Activated naive CD8-positive, alpha-beta T cell treated with anti-CD3 and anti-CD28 coated beads, Interleukin-2, amount 50 U/mL, for 24 hours (primary cell): Measurements from ENCODE around the gene UBAC2.
A peak's percentile ranks its signal among the peaks of the same experiment; 100 is the strongest.

Experiments used
- ATAC-seq: fragments of 150-1000 bp; cut with Tn5 transposase; one replicate; pipeline ENCODE4 v1.10.0; 2021
- DNase-seq: peaks from one replicate; pipeline ENCODE4 v3.0.0; 2021
- H3K27ac Mint-ChIP-seq: one replicate; pipeline ENCODE4 v1.8.0; 2021; ENCODE audit warnings: mild to moderate bottlenecking, mixed read lengths
- H3K27me3 Mint-ChIP-seq: one replicate; pipeline ENCODE4 v1.8.0; 2021; ENCODE audit warnings: mixed read lengths
- H3K36me3 Mint-ChIP-seq: one replicate; pipeline ENCODE4 v1.8.0; 2021; ENCODE audit warnings: low read depth, mixed read lengths
- H3K4me1 Mint-ChIP-seq: one replicate; pipeline ENCODE4 v1.8.0; 2021; ENCODE audit warnings: mixed read lengths
- H3K4me3 Mint-ChIP-seq: one replicate; pipeline ENCODE4 v1.8.0; 2021; ENCODE audit warnings: mild to moderate bottlenecking, moderate library complexity, mixed read lengths
- H3K9me3 Mint-ChIP-seq: one replicate; pipeline ENCODE4 v1.8.0; 2021; ENCODE audit warnings: mixed read lengths

Gene UBAC2

DNA sequence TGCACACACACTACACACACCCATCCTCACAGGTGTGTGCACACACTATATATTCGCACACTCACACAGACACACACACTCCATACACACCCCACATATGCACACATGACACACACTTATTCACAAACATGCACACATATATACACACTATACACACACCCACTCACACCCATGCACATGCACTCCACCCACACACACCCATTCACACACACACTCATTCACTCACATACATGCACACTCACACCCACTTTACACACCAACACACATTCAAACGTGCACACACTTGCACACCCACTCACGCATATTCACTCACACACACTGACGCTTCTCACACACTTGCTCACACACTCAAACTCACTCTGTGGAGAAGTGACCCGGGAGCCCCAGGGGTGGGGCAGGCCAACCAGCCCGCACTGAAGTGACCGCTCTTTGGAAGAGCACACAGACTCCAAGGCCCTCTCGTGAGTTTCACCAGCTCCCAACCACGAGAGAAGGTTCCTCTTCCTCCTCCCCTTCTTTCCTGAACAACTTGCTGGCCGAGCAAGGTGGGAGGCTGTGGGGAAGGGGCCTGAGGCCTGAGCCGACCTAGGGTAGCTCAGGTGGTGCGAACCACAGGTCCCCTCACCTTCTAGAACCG is 214.5 kb downstream of the UBAC2 start:
- Mint-ChIP-seq H3K36me3 (peaks cover 13% of the 10 kb centered on the region), H3K27me3 (no peaks in the 10 kb centered on the region), H3K27ac (no peak overlapping the region), H3K4me1 (peaks cover 32% of the 10 kb centered on the region), H3K9me3 (peaks cover 8% of the 10 kb centered on the region), H3K4me3 (no peak overlapping the region)
- DNase-seq (no peak), ATAC-seq (no peak)

DNA sequence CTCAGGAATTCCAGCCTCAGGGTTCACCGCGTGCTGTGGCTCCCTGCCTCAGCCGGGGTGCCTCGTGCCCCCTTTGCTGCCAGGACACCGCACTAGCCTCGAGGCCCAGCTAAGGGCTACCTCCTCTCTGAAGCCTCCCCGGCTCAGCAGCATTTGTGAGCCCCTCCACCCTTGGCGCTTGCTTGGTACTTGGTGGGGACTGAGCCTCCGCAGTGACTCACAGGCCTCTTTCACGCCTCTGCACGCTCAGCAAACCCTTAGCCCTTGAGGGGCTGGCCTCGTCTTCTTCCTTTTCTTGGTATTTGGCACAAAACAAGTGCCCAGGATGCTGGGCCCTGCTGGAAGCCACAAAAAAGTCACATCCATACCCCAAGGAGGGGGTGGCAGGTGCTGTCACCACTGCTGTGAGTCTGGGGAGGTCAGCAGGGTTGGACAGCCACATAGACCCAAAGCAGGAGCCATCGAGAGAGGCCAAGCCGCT is 215.2 kb downstream of the UBAC2 start:
- H3K36me3 Mint-ChIP-seq = peaks cover 13% of the 10 kb centered on the region
- H3K27ac Mint-ChIP-seq = no peak overlapping the region
- DNase-seq (peak; percentile 63), ATAC-seq (peak; percentile 33)
- peaks cover 8% of the 10 kb centered on the region for H3K9me3 Mint-ChIP-seq
- no peak overlapping the region for H3K4me3 Mint-ChIP-seq
- H3K27me3 Mint-ChIP-seq = no peaks in the 10 kb centered on the region
- peaks cover 32% of the 10 kb centered on the region for H3K4me1 Mint-ChIP-seq

- DNase-seq (peak; percentile 21), ATAC-seq (no peak)
- H3K36me3 Mint-ChIP-seq = peaks cover 15% of the 10 kb centered on the region
- H3K27me3 Mint-ChIP-seq = no peaks in the 10 kb centered on the region
- no peak overlapping the region for H3K27ac Mint-ChIP-seq
- H3K9me3 Mint-ChIP-seq = peaks cover 7% of the 10 kb centered on the region
- no peak overlapping the region for H3K4me3 Mint-ChIP-seq
- peaks cover 32% of the 10 kb centered on the region for H3K4me1 Mint-ChIP-seq
These were observed 215.9 kb downstream of the UBAC2 start for GRCh38 chr13:99416411-99417121.

DNA sequence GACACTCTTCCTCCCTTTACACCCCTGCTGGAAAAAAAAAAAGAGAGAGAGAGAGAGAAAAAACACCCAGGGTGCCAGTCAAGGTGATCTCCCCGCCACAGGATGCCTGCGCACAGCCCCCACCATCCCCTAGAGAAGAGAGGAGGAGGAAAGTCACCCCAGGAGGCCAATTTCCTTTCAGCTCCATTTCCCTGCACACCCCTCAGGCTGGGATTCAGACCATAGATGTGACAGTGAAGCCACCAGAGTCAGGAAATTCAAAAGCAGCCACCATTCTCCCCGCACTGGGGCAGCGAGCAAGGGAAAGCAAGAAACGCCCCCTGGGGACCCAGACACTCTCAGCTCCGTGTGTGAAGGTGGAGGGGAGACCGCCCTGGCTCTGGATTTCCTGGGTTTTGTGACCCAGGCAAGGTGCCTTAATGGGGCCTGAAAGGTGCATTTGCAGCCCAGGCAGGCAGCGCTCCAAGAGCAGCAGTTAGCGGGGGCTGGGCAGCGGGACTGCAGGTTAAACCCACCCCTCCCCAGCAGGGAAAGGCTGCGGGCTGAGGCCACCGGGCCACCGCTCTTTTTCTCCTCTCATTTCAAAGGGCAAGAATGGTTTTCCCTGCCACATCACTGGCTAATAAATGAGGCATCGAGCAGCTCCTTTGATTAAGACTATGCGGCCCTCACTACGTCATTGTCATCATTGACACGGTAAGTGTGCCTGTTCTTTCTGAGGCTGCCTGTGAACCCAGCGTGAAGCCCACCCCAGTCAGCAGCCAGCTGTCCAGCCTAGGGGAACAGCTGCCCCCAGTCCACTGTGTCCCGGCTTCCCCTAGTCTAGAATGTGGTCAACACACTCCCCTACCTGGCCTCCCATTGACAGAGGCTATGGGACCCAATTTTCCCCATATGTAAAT is 216.8 kb downstream of the UBAC2 start:
- Mint-ChIP-seq H3K27me3 (no peaks in the 10 kb centered on the region), H3K27ac (no peak overlapping the region), H3K36me3 (peaks cover 10% of the 10 kb centered on the region), H3K4me3 (no peak overlapping the region), H3K4me1 (peaks cover 32% of the 10 kb centered on the region), H3K9me3 (peaks cover 1% of the 10 kb centered on the region)
- DNase-seq (peak; percentile 58), ATAC-seq (peak; percentile 35)

- ATAC-seq = peak; percentile 51
- H3K27ac Mint-ChIP-seq = no peak overlapping the region
- peaks cover 40% of the 10 kb centered on the region for H3K4me1 Mint-ChIP-seq
- no peaks in the 10 kb centered on the region for H3K27me3 Mint-ChIP-seq
- peaks cover 10% of the 10 kb centered on the region for H3K36me3 Mint-ChIP-seq
- H3K4me3 Mint-ChIP-seq = peak overlapping the region; percentile 48
- peaks cover 3% of the 10 kb centered on the region for H3K9me3 Mint-ChIP-seq
- peak; percentile 68 for DNase-seq
These were observed 217.6 kb downstream of the UBAC2 start for GRCh38 chr13:99418103-99418842.

DNA sequence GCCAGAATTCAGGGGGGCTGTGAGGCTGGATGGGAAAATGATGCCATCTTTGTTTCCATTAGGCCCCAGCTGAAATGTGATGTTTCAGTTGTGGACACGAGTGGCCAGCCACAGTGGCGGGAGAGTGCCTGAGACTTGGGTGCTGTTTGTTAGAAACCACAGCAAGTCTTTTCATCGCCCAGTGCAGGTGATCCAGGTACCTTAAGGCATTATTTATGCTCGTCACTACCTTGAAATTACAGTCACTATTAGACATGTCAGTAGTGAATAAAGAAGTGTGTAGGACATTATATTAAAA is 218.1 kb downstream of the UBAC2 start:
- H3K9me3 Mint-ChIP-seq = peaks cover 3% of the 10 kb centered on the region
- peak overlapping the region; percentile 48 for H3K4me3 Mint-ChIP-seq
- no peak for DNase-seq
- H3K4me1 Mint-ChIP-seq = peaks cover 45% of the 10 kb centered on the region
- no peak overlapping the region for H3K27ac Mint-ChIP-seq
- peaks cover 10% of the 10 kb centered on the region for H3K36me3 Mint-ChIP-seq
- ATAC-seq = no peak
- no peaks in the 10 kb centered on the region for H3K27me3 Mint-ChIP-seq

GRCh38 chr13:99419591-99420243 is 219.1 kb downstream of the UBAC2 start:
- no peak for DNase-seq
- Mint-ChIP-seq H3K36me3 (peaks cover 12% of the 10 kb centered on the region), H3K27me3 (no peaks in the 10 kb centered on the region), H3K4me1 (peaks cover 53% of the 10 kb centered on the region), H3K9me3 (peaks cover 3% of the 10 kb centered on the region), H3K27ac (peak overlapping the region; percentile 94), H3K4me3 (peak overlapping the region; percentile 75)
- no peak for ATAC-seq

DNA sequence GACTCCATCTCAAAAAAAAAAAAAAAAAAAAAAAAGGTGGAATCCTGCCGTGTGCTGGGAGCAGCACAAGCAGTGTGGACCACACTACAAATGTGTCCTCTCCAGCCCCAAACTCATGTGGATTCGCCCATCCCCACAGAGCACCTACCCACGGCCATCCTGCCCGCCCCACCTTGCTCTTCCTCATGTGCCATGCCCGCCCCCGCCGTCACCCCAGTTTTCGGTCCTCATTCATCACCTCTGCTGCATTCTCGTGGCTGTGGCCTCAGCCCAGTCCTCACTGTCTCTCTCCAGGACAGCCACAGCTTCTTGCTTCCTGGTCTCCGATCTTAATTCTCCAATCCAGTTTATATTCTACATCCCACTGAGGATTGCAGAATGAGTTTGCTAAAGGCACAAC is 220.6 kb downstream of the UBAC2 start:
- Mint-ChIP-seq H3K36me3 (peaks cover 6% of the 10 kb centered on the region), H3K9me3 (peaks cover 3% of the 10 kb centered on the region), H3K4me1 (peaks cover 67% of the 10 kb centered on the region), H3K4me3 (peak overlapping the region; percentile 75), H3K27me3 (no peaks in the 10 kb centered on the region), H3K27ac (peak overlapping the region; percentile 94)
- DNase-seq = peak; percentile 10
- ATAC-seq = no peak

DNA sequence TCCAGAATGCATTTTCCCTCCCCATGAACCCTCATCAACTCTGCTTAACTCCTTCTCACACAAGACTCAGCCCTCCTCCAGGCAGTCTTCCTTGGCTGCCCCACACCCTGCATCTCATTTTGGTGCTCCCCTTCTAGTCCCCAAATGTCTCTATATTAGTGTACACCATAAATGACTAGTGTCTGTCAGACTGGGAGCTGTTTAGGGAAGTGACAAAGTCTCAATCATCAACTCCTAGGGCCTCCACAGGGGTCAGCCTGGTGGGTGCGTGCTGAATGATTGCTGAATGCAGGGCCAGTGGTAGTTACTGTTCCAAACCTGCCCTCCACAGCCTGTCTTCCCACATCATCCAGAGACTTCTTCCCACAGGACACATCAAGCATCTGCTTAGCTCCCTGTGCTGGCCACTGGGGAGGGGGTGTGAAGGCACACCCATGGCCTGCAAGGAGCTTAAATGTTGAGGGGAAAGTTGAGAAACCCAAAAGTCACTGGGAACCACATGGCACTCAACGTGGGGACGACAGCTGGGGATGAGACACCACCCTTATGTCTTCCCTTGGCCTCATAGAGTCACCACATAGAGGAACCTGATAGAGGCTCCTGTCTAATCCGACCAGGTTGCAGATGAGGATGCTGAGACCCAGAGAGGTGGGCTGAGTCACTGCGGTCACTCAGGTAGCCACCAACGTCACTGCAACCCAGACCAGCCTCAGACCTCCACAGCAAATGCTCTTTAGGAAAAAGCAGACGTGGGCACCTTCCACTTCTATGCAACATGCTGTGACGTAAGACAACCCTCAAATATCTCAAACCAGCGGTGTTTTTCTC is 221.3 kb downstream of the UBAC2 start:
- peaks cover 6% of the 10 kb centered on the region for H3K36me3 Mint-ChIP-seq
- H3K27me3 Mint-ChIP-seq = no peaks in the 10 kb centered on the region
- peaks cover 71% of the 10 kb centered on the region for H3K4me1 Mint-ChIP-seq
- peak overlapping the region; percentile 75 for H3K4me3 Mint-ChIP-seq
- peaks cover 3% of the 10 kb centered on the region for H3K9me3 Mint-ChIP-seq
- H3K27ac Mint-ChIP-seq = peak overlapping the region; percentile 94
- DNase-seq (peak; percentile 47), ATAC-seq (peak; percentile 38)

DNA sequence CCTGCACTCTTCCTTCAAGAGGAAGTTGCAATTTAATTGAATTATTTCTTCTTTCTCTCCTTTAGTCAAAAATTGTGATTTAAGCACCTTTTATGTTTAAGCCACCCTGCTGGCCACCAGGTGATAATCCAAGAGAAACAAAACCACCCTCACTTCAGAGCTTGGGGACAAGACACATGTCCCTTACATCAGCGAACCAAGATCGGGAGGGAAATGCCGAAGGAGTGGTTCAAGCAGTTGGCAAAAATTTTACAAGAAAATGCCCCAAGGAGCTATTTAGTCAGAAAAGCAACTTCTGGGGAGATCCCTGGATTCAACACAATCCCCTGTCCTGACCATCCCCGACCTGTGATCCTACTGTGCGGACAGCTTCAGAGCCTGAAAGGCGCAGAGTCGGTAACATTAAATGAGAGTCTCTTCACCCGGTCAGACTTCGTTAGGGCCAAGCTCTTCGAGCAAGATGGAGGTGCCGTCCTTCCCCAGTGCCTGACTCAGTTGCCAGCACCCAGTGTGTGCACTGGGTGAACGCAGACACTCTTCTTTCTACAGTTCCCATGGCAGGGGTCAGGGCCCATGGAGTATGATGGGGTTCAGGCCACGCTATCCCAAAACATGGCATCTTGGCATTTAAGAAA is 222.0 kb downstream of the UBAC2 start:
- Mint-ChIP-seq H3K27ac (peak overlapping the region; percentile 94), H3K9me3 (peaks cover 3% of the 10 kb centered on the region), H3K36me3 (peaks cover 6% of the 10 kb centered on the region), H3K4me1 (peaks cover 75% of the 10 kb centered on the region), H3K27me3 (no peaks in the 10 kb centered on the region), H3K4me3 (peak overlapping the region; percentile 43)
- ATAC-seq (no peak), DNase-seq (no peak)

- ATAC-seq (peak; percentile 60), DNase-seq (peak; percentile 77)
- Mint-ChIP-seq H3K27me3 (no peaks in the 10 kb centered on the region), H3K4me1 (peaks cover 83% of the 10 kb centered on the region), H3K36me3 (peaks cover 8% of the 10 kb centered on the region), H3K9me3 (peaks cover 3% of the 10 kb centered on the region), H3K4me3 (peak overlapping the region; percentile 75), H3K27ac (peak overlapping the region; percentile 90)
These were observed 225.1 kb downstream of the UBAC2 start for GRCh38 chr13:99425485-99426341.

- DNase-seq (peak; percentile 22), ATAC-seq (no peak)
- Mint-ChIP-seq H3K27me3 (no peaks in the 10 kb centered on the region), H3K4me1 (peaks cover 83% of the 10 kb centered on the region), H3K4me3 (no peak overlapping the region), H3K9me3 (peaks cover 3% of the 10 kb centered on the region), H3K27ac (peak overlapping the region; percentile 90), H3K36me3 (peaks cover 7% of the 10 kb centered on the region)
These were observed 225.8 kb downstream of the UBAC2 start for GRCh38 chr13:99426426-99426825.
